NB4 (cell line): Measurements from ENCODE around the gene WDR7.

Experiments used
- POLR2A ChIP-seq: IDR thresholded peaks from 2 replicates; pipeline ENCODE4 v1.6.1; 2011; ENCODE audit warnings: mild to moderate bottlenecking; ENCODE audit not compliant: insufficient read length; ENCODE audit errors: extremely low read depth
- TF ChIP-seq, protein P1 (sequence below): IDR thresholded peaks from one replicate; pipeline ENCODE4 v1.5.1; 2012; ENCODE audit warnings: low read depth, low read length
- TF ChIP-seq, protein P2 (sequence below): IDR thresholded peaks from 2 replicates; pipeline ENCODE4 v1.6.1; 2011; ENCODE audit warnings: low read depth, low read length

DNA sequence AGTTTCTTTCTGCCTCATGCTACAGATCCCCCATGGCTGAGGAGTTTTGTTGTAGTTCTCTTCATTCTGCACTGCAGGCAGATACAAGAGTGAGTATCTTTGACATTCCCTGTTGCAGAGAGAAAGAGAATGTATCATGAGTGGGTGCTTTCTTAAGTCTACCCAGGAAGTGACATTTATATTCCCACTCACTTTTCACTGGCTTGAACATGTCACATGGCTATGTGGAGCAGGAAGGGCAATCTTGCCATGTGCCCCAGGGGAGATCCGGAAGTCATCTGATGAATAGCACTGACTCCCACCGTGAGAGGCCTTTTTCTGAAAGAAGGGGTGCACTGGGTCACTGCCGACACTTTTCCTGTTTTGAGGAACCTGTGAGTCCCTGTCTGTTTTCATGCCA is 429.3 kb downstream of the WDR7 start:
- TF ChIP-seq, protein P1, sequence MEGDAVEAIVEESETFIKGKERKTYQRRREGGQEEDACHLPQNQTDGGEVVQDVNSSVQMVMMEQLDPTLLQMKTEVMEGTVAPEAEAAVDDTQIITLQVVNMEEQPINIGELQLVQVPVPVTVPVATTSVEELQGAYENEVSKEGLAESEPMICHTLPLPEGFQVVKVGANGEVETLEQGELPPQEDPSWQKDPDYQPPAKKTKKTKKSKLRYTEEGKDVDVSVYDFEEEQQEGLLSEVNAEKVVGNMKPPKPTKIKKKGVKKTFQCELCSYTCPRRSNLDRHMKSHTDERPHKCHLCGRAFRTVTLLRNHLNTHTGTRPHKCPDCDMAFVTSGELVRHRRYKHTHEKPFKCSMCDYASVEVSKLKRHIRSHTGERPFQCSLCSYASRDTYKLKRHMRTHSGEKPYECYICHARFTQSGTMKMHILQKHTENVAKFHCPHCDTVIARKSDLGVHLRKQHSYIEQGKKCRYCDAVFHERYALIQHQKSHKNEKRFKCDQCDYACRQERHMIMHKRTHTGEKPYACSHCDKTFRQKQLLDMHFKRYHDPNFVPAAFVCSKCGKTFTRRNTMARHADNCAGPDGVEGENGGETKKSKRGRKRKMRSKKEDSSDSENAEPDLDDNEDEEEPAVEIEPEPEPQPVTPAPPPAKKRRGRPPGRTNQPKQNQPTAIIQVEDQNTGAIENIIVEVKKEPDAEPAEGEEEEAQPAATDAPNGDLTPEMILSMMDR = no peak
- TF ChIP-seq, protein P2, sequence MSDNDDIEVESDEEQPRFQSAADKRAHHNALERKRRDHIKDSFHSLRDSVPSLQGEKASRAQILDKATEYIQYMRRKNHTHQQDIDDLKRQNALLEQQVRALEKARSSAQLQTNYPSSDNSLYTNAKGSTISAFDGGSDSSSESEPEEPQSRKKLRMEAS = no peak
- TF ChIP-seq POLR2A = no peak
